PC-3 (cell line): Measurements from ENCODE around the gene COL27A1. TPM values are rescaled to one million over a fixed set of nuclear protein-coding genes. Genes with fewer than 3 reads are reported as not detected.

Source experiments
- ATAC-seq: fragments of 200-7000 bp; cut with Tn5 transposase; 2 replicates; pipeline ENCODE4 v1.9.1; 2020; ENCODE audit warnings: mild to moderate bottlenecking, moderate library complexity
- BruUV-seq: library from RNA; stranded (reverse); fragments of 400-500 nt; replicated peaks from 2 replicates; lab custom pipeline; 2021; lab: Mats Ljungman, UMichigan
- CTCF ChIA-PET: fragments of 300-600 bp; sonication (Branson Sonifier 250); formaldehyde crosslinking; loops from one replicate; lab custom pipeline; 2022; ENCODE audit warnings: antibody characterized with exemption; lab: Charles Lee
- POLR2A ChIA-PET: fragments of 300-600 bp; sonication (Branson Sonifier 250); formaldehyde crosslinking; loops from one replicate; lab custom pipeline; 2022; ENCODE audit warnings: antibody characterized with exemption; ENCODE audit not compliant: unreplicated experiment; lab: Charles Lee
- DNase-seq: peaks from one replicate; pipeline ENCODE4 v3.0.0-alpha.2; 2015
- H2AFZ ChIP-seq: fragments of 300-600 bp; sonication (generic); 2 replicates; pipeline ENCODE4 v1.6.0; 2016; ENCODE audit warnings: antibody characterized with exemption, low read length
- H3F3A ChIP-seq: fragments of 300-600 bp; sonication (generic); one replicate; pipeline ENCODE4 v1.6.0; 2017; ENCODE audit warnings: antibody characterized with exemption, low read length, control low read depth, mild to moderate bottlenecking; ENCODE audit not compliant: unreplicated experiment
- H3K27ac ChIP-seq: fragments of 300-600 bp; sonication (generic); 2 replicates; pipeline ENCODE4 v1.5.1; 2016; ENCODE audit warnings: mild to moderate bottlenecking, low read length
- H3K27me3 ChIP-seq: fragments of 300-600 bp; sonication (generic); 2 replicates; pipeline ENCODE4 v1.6.1; 2016; ENCODE audit warnings: low read length, mixed read lengths
- H3K36me3 ChIP-seq: fragments of 300-600 bp; sonication (generic); 2 replicates; pipeline ENCODE4 v1.6.1; 2016; ENCODE audit warnings: low read depth, mixed run types, low read length, mixed read lengths
- H3K4me1 ChIP-seq: fragments of 300-600 bp; sonication (generic); 2 replicates; pipeline ENCODE4 v1.5.1; 2016; ENCODE audit warnings: low read length; ENCODE audit not compliant: insufficient read depth
- H3K4me2 ChIP-seq: fragments of 300-600 bp; sonication (generic); 2 replicates; pipeline ENCODE4 v1.6.0; 2016; ENCODE audit warnings: low read length
- H3K4me3 ChIP-seq: fragments of 300-600 bp; sonication (generic); 2 replicates; pipeline ENCODE4 v1.5.1; 2016; ENCODE audit warnings: mild to moderate bottlenecking, low read length, mixed read lengths
- H3K79me2 ChIP-seq: fragments of 300-600 bp; sonication (generic); 2 replicates; pipeline ENCODE4 v1.6.1; 2017; ENCODE audit warnings: low read length, mixed read lengths
- H3K9ac ChIP-seq: fragments of 300-600 bp; sonication (generic); 2 replicates; pipeline ENCODE4 v1.6.0; 2016; ENCODE audit warnings: mild to moderate bottlenecking, low read length
- H3K9me2 ChIP-seq: fragments of 300-600 bp; sonication (generic); replicated peaks from 2 replicates; pipeline ENCODE4 v1.6.1; 2016; ENCODE audit warnings: mixed run types, low read length, mixed read lengths
- H3K9me3 ChIP-seq: fragments of 300-600 bp; sonication (generic); 2 replicates; pipeline ENCODE4 v1.6.1; 2016; ENCODE audit warnings: low read length, mixed read lengths
- H4K20me1 ChIP-seq: fragments of 300-600 bp; sonication (generic); 2 replicates; pipeline ENCODE4 v1.6.1; 2016; ENCODE audit warnings: low read length, mixed read lengths
- EZH2 ChIP-seq: fragments of 300-600 bp; sonication (generic); IDR thresholded peaks from one replicate; pipeline ENCODE4 v1.6.1; 2017; ENCODE audit warnings: antibody characterized with exemption, mild to moderate bottlenecking, low read length; ENCODE audit not compliant: unreplicated experiment
- EZH2phosphoT487 ChIP-seq: fragments of 300-600 bp; sonication (generic); IDR thresholded peaks from 2 replicates; pipeline ENCODE4 v1.6.1; 2018; ENCODE audit warnings: mild to moderate bottlenecking, antibody characterized with exemption, low read length, borderline replicate concordance
- intact Hi-C: fragments of 100-400 bp; cut with micrococcal nuclease; formaldehyde crosslinking; loops from 2 replicates; pipeline ENCODE4 v1.9.0; 2023
- total RNA-seq: library from RNA; depleted of rRNA; stranded (reverse); fragments of >200 nt; gene quantifications from 2 replicates; pipeline ENCODE4 v1.2.3, GENCODE V29; 2014
- TF ChIP-seq, protein P1 (sequence below): fragments of 300-600 bp; sonication (generic); conservative IDR thresholded peaks from 2 replicates; pipeline ENCODE4 v1.5.1; 2017; ENCODE audit warnings: antibody characterized with exemption, low read depth, mild to moderate bottlenecking, low read length

The COL27A1 gene
- total RNA-seq, 1 experiment from 2014 or later: 4.3 TPM

DNA sequence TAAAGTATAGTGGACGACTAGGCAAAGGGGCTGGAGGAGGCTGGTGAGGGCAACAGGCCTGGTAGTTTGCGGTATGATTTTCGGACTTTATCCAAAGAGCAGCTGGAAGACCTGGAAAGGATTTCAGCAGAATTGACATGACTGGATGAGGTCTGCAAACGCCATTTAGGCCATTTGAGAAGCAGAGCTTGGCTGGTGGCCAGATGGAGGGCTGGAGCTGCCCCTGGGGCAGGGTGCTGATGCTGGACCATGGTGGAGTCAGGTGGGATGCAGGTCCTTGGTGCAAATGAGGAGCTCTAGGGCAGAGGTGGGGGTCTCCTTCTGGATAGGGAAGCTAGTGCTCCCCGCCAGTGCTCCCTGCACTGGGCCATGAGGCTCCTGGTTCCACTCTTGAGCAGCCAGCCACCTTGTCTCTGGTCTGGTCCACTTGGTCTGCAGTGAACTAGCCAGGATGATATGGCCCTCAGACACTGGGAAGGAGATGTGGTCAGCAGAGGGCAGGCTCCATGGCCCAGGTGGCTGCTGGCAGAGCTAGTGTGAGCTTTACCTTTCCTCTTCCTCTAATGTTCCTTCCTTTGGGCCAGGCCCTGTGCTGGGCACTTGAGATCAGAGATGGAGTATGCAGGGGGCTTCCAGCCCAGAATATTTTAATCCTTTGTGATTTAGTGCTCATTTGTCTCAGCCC lies 31.4 kb downstream of the COL27A1 start:
- no peaks in the 10 kb centered on the region for H3F3A ChIP-seq
- POLR2A ChIA-PET: no interaction called here

DNA sequence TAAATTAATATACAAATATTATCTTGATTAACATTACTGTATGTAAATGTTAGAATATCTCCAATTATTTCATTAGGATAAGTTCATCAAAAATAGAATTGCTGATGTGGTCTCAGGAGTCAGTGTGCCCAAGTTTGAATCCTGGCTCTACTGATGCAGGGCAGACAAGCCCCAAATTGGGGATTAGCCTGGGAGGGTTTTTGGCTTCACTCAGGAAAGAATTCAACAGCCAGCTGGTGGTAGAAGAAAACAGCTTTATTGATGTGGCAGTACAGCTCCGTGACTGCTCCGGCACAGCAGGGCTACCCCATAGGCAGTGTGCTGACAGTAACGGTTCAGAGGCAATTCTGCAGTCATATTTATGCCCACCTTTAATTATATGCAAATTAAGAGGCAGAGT lies 32.5 kb downstream of the COL27A1 start:
- intact Hi-C loops: no loop called here
- TF ChIP-seq, protein P1, sequence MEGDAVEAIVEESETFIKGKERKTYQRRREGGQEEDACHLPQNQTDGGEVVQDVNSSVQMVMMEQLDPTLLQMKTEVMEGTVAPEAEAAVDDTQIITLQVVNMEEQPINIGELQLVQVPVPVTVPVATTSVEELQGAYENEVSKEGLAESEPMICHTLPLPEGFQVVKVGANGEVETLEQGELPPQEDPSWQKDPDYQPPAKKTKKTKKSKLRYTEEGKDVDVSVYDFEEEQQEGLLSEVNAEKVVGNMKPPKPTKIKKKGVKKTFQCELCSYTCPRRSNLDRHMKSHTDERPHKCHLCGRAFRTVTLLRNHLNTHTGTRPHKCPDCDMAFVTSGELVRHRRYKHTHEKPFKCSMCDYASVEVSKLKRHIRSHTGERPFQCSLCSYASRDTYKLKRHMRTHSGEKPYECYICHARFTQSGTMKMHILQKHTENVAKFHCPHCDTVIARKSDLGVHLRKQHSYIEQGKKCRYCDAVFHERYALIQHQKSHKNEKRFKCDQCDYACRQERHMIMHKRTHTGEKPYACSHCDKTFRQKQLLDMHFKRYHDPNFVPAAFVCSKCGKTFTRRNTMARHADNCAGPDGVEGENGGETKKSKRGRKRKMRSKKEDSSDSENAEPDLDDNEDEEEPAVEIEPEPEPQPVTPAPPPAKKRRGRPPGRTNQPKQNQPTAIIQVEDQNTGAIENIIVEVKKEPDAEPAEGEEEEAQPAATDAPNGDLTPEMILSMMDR: no peak
- no peak for TF ChIP-seq EZH2
- TF ChIP-seq EZH2phosphoT487: no peak
- H3K79me2 ChIP-seq: no peaks in the 10 kb centered on the region
- no peaks in the 10 kb centered on the region for H3K9me3 ChIP-seq
- H3K9me2 ChIP-seq: no peaks in the 10 kb centered on the region
- H4K20me1 ChIP-seq: no peaks in the 10 kb centered on the region
- no peaks in the 10 kb centered on the region for H3F3A ChIP-seq
- ATAC-seq (no peak), DNase-seq (no peak)
- H3K4me2 ChIP-seq: no peak overlapping the region
- no peak overlapping the region for H3K27ac ChIP-seq
- no peaks in the 10 kb centered on the region for H3K36me3 ChIP-seq
- BruUV-seq: no TSS peak
- POLR2A ChIA-PET: no interaction called here
- H3K4me3 ChIP-seq: no peak overlapping the region
- CTCF ChIA-PET: no interaction called here
- no peaks in the 10 kb centered on the region for H3K27me3 ChIP-seq
- H2AFZ ChIP-seq: no peak overlapping the region
- no peaks in the 10 kb centered on the region for H3K4me1 ChIP-seq
- H3K9ac ChIP-seq: no peak overlapping the region

More for the DNA sequence above, 31.4 kb downstream of the COL27A1 start:
- CTCF ChIA-PET: interaction anchor here (0.6 kb wide), 1 partner anchor 104 kb away, joined by 3 read pairs; no protein-coding TSS in a partner anchor
- Histone ChIP-seq H3K79me2 (no peaks in the 10 kb centered on the region), H3K4me1 (no peaks in the 10 kb centered on the region), H3K9me3 (no peaks in the 10 kb centered on the region), H4K20me1 (no peaks in the 10 kb centered on the region), H2AFZ (no peak overlapping the region), H3K36me3 (no peaks in the 10 kb centered on the region), H3K27me3 (no peaks in the 10 kb centered on the region), H3K9me2 (no peaks in the 10 kb centered on the region), H3K27ac (no peak overlapping the region), H3K4me2 (no peak overlapping the region), H3K4me3 (no peak overlapping the region), H3K9ac (no peak overlapping the region)
- ATAC-seq (no peak), DNase-seq (no peak)
- intact Hi-C loops: no loop called here
- TF ChIP-seq EZH2: no peak
- TF ChIP-seq EZH2phosphoT487: no peak
- TF ChIP-seq, protein P1: no peak
- BruUV-seq: no TSS peak

- H4K20me1 ChIP-seq: no peaks in the 10 kb centered on the region
- H3K36me3 ChIP-seq: no peaks in the 10 kb centered on the region
- H3K4me2 ChIP-seq: no peak overlapping the region
- H3K9me2 ChIP-seq: no peaks in the 10 kb centered on the region
- no peaks in the 10 kb centered on the region for H3K9me3 ChIP-seq
- ChIA-PET POLR2A (no interaction called here), CTCF (no interaction called here)
- H3K4me1 ChIP-seq: no peaks in the 10 kb centered on the region
- intact Hi-C loops: no loop called here
- no peaks in the 10 kb centered on the region for H3F3A ChIP-seq
- DNase-seq (no peak), ATAC-seq (no peak)
- no TSS peak for BruUV-seq
- no peak overlapping the region for H3K27ac ChIP-seq
- no peak for TF ChIP-seq EZH2
- no peak for TF ChIP-seq EZH2phosphoT487
- no peak overlapping the region for H3K9ac ChIP-seq
- H2AFZ ChIP-seq: no peak overlapping the region
- H3K4me3 ChIP-seq: no peak overlapping the region
- no peaks in the 10 kb centered on the region for H3K79me2 ChIP-seq
- H3K27me3 ChIP-seq: no peaks in the 10 kb centered on the region
Observed at GRCh38 chr9:114189823-114190562, 34.7 kb downstream of the COL27A1 start.
